Measurements from ENCODE around the gene PFKM. TPM values are rescaled to one million over a fixed set of nuclear protein-coding genes. Genes with fewer than 3 reads are reported as not detected.

The PFKM gene
- total and polyA plus RNA-seq, 4 donors = 4.5 to 23.9 (median 5.8) TPM

DNA sequence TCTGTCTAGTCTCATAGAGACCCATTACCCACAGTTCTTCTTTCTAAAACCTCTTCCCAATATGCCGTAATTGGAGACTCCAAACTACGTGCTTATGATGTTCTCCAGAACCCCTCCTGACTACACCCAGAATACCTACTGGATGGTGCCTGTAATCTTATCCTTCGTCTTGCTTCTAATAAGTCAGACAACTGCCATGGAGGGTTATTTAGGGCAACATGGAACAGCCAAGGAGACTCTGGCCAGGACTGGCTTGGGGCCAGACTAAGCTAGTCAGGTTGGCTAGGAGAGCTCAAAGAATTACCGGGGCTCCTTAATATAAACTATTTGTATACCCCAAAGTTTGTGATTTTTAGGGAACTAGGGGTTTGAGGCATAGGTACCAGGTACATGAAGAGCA is 6.8 kb downstream of the PFKM start (continued):
- TF ChIP-seq RAD21 (IDR thresholded peaks at IDR 0.05) = no peak

DNA sequence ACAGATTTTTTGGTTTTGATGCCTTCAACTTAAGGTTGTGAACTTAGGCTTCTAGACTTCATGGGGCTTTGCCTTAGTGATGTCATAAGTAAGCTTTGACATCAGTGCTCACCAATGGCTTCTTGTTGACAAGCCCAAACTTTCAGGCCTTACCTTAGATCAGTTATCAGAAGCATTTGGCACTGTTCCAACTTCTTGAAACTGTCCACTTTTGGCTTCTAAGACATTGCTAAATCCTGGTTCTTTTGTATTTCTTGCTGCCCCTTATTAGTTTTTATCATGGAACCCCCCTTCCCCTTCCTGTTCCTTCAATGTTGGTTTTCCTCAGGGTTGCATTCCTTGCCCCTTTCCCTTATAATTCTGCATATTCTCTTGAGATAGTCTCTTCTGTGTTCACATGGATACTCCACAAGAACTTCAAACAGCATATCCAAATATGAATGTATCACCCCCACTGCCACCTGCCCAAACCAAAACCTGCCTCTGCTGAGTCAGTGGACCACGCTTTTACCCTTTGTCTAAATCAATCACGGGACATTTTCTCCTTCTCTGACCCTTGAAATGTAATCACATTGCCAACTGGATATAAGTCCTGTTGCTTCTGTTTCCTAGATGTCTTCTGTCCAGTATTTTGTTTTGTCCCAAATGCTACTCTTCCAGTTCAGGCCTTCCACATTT is 7.9 kb downstream of the PFKM start:
- 96% methylated on average over 2 of the region's 2 CpGs for WGBS

More for the DNA sequence above, 7.9 kb downstream of the PFKM start:
- Histone ChIP-seq H3K4me3 (ENCODE audit: low read depth in 1 of 3, low read length in 3 of 3) (no peak overlapping the region), H3K27ac (ENCODE audit: low read depth in 1 of 2, low read length in 2 of 2) (no peak overlapping the region), H3K9ac (ENCODE audit: low read depth in 1 of 2, low read length in 2 of 2) (no peak overlapping the region), H3K9me3 (ENCODE audit: control insufficient read depth in 4 of 4, low read length in 3 of 4) (no peaks in the 10 kb centered on the region), H3K4me1 (ENCODE audit: control insufficient read depth in 4 of 4, insufficient read depth in 4 of 4, low read length in 3 of 4) (no peaks in the 10 kb centered on the region), H3K36me3 (ENCODE audit: control insufficient read depth in 4 of 4, insufficient read depth in 3 of 4, low read depth in 1 of 4, low read length in 3 of 4) (peaks cover 0 to 5% (median 0%) of the 10 kb centered on the region in 4 donors), H3K27me3 (ENCODE audit: control insufficient read depth in 4 of 4, insufficient read depth in 4 of 4, low read length in 3 of 4) (no peaks in the 10 kb centered on the region)
- DNase-seq (ENCODE audit: low spot score) = no peak
- TF ChIP-seq, protein P1, sequence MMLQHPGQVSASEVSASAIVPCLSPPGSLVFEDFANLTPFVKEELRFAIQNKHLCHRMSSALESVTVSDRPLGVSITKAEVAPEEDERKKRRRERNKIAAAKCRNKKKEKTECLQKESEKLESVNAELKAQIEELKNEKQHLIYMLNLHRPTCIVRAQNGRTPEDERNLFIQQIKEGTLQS (IDR thresholded peaks at IDR 0.05) = no peak
- no peak for TF ChIP-seq YY1 (IDR thresholded peaks at IDR 0.05)
- TF ChIP-seq RAD21 (IDR thresholded peaks at IDR 0.05) = no peak
- no peak for TF ChIP-seq REST (IDR thresholded peaks at IDR 0.05)
- TF ChIP-seq, protein P2, sequence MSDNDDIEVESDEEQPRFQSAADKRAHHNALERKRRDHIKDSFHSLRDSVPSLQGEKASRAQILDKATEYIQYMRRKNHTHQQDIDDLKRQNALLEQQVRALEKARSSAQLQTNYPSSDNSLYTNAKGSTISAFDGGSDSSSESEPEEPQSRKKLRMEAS (IDR thresholded peaks at IDR 0.05) = no peak
- TF ChIP-seq HNF4G (IDR thresholded peaks at IDR 0.05) = no peak
- TF ChIP-seq, protein P3, sequence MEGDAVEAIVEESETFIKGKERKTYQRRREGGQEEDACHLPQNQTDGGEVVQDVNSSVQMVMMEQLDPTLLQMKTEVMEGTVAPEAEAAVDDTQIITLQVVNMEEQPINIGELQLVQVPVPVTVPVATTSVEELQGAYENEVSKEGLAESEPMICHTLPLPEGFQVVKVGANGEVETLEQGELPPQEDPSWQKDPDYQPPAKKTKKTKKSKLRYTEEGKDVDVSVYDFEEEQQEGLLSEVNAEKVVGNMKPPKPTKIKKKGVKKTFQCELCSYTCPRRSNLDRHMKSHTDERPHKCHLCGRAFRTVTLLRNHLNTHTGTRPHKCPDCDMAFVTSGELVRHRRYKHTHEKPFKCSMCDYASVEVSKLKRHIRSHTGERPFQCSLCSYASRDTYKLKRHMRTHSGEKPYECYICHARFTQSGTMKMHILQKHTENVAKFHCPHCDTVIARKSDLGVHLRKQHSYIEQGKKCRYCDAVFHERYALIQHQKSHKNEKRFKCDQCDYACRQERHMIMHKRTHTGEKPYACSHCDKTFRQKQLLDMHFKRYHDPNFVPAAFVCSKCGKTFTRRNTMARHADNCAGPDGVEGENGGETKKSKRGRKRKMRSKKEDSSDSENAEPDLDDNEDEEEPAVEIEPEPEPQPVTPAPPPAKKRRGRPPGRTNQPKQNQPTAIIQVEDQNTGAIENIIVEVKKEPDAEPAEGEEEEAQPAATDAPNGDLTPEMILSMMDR (IDR thresholded peaks at IDR 0.05; ENCODE audit: low read depth, low read length, missing input control) = no peak
- TF ChIP-seq JUND (IDR thresholded peaks at IDR 0.05) = no peak
- TF ChIP-seq RXRA (IDR thresholded peaks at IDR 0.05) = no peak
- no peak for TF ChIP-seq SP1 (IDR thresholded peaks at IDR 0.05)
- TF ChIP-seq, protein P4, sequence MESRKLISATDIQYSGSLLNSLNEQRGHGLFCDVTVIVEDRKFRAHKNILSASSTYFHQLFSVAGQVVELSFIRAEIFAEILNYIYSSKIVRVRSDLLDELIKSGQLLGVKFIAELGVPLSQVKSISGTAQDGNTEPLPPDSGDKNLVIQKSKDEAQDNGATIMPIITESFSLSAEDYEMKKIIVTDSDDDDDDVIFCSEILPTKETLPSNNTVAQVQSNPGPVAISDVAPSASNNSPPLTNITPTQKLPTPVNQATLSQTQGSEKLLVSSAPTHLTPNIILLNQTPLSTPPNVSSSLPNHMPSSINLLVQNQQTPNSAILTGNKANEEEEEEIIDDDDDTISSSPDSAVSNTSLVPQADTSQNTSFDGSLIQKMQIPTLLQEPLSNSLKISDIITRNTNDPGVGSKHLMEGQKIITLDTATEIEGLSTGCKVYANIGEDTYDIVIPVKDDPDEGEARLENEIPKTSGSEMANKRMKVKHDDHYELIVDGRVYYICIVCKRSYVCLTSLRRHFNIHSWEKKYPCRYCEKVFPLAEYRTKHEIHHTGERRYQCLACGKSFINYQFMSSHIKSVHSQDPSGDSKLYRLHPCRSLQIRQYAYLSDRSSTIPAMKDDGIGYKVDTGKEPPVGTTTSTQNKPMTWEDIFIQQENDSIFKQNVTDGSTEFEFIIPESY (IDR thresholded peaks at IDR 0.05) = no peak
- TF ChIP-seq TAF1 (conservative IDR thresholded peaks at IDR 0.05) = no peak
